K562 (cell line): ENCODE data around the gene NLRP4. TPM values are rescaled to one million over a fixed set of nuclear protein-coding genes. Genes with fewer than 3 reads are reported as not detected.

Experiments used
- ATAC-seq: fragments of 200-7000 bp; cut with Tn5 transposase; 3 replicates; pipeline ENCODE4 v1.9.1; 2020; ENCODE audit warnings: moderate library complexity
- BruUV-seq: library from RNA; stranded (reverse); fragments of 400-500 nt; replicated peaks from 2 replicates; lab custom pipeline; 2021; lab: Mats Ljungman, UMichigan
- CTCF ChIA-PET: fragments of 300-600 bp; formaldehyde crosslinking; extraction: SDS; loops from one replicate; lab custom pipeline; 2021; ENCODE audit warnings: low intra/inter-chr PET ratio; lab: Yijun Ruan, JAX
- POLR2A ChIA-PET: fragments of 300-600, 350-650 bp; sonication (Branson Sonifier 250); formaldehyde crosslinking; extraction: SDS; loops from one replicate; lab custom pipeline; 2021; ENCODE audit warnings: antibody characterized with exemption, inconsistent platforms; lab: Yijun Ruan, JAX
- DNase-seq, 4 experiments: peaks; one replicate each; pipeline versions ENCODE4 v3.0.0 to v3.0.0-alpha.2; 2011 to 2018; ENCODE audit warnings: low spot score in 3 of 4, mixed read lengths in 3 of 4; ENCODE audit errors: extremely low read depth in 1 of 4
- FAIRE-seq: peaks from 2 replicates; lab custom pipeline; 2011; peaks lifted over from hg19 to GRCh38; lab: Jason Lieb, UNC
- H2AFZ ChIP-seq: 2 replicates; pipeline ENCODE4 v1.6.0; 2011; ENCODE audit warnings: low read depth, low read length, control low read depth, inconsistent platforms
- H3K27ac ChIP-seq: fragments of 200-600 bp; 3 replicates; pipeline ENCODE4 v1.8.0; 2011; ENCODE audit warnings: low read depth, mild to moderate bottlenecking, control low read depth, inconsistent platforms, low read length, moderate library complexity, mixed read lengths; ENCODE audit errors: extremely low read depth
- H3K27me3 ChIP-seq, 2 experiments: fragments of 300-600 bp in 1 of 2; 2 replicates in 1 of 2; 3 replicates in 1 of 2; pipeline versions ENCODE4 v1.6.0 to v1.8.0; 2011; ENCODE audit warnings: inconsistent platforms in 2 of 2, low read length in 2 of 2, mild to moderate bottlenecking in 1 of 2, mixed read lengths in 1 of 2, moderate library complexity in 1 of 2; ENCODE audit not compliant: control insufficient read depth in 2 of 2, insufficient read depth in 2 of 2
- H3K36me3 ChIP-seq: fragments of 300-600 bp; 3 replicates; pipeline ENCODE4 v1.8.0; 2011; ENCODE audit warnings: mild to moderate bottlenecking, low read length, inconsistent platforms; ENCODE audit not compliant: control insufficient read depth, insufficient read depth
- H3K4me1 ChIP-seq, 2 experiments: fragments of 200-600 bp in 1 of 2; replicated peaks in 1 of 2; 2 replicates in 1 of 2; 3 replicates in 1 of 2; pipeline versions ENCODE4 v1.5.1 to v1.8.0; 2011; ENCODE audit warnings: inconsistent platforms in 2 of 2, low read length in 2 of 2, mild to moderate bottlenecking in 1 of 2, mixed read lengths in 1 of 2, moderate library complexity in 1 of 2; ENCODE audit not compliant: control insufficient read depth in 2 of 2, insufficient read depth in 2 of 2
- H3K4me2 ChIP-seq: 2 replicates; pipeline ENCODE4 v1.6.1; 2011; ENCODE audit warnings: low read length, control low read depth, inconsistent platforms, mixed read lengths; ENCODE audit not compliant: insufficient read depth
- H3K4me3 ChIP-seq: fragments of 200-600 bp; sonication (generic), shearing (Covaris generic); 2 replicates; pipeline ENCODE4 v1.5.1; 2016; ENCODE audit warnings: control low read depth, inconsistent platforms
- H3K79me2 ChIP-seq: fragments of 200-600 bp; 3 replicates; pipeline ENCODE4 v1.8.0; 2011; ENCODE audit warnings: low read length, inconsistent platforms; ENCODE audit not compliant: control insufficient read depth, insufficient read depth
- H3K9ac ChIP-seq, 2 experiments: 2 replicates each; pipeline versions ENCODE4 v1.6.0 to v1.6.1; 2011; ENCODE audit warnings: low read depth in 2 of 2, low read length in 2 of 2, control low read depth in 1 of 2, inconsistent platforms in 1 of 2, mild to moderate bottlenecking in 1 of 2, mixed read lengths in 1 of 2; ENCODE audit not compliant: insufficient read depth in 1 of 2
- H3K9me1 ChIP-seq: one replicate; pipeline ENCODE4 v1.6.0; 2011; ENCODE audit warnings: inconsistent platforms, mild to moderate bottlenecking, low read length, moderate library complexity; ENCODE audit not compliant: control insufficient read depth, insufficient read depth
- H3K9me3 ChIP-seq: replicated peaks from 2 replicates; pipeline ENCODE4 v1.5.1; 2011; ENCODE audit warnings: low read depth, low read length, inconsistent platforms; ENCODE audit not compliant: control insufficient read depth, insufficient read depth
- H4K20me1 ChIP-seq: replicated peaks from 2 replicates; pipeline ENCODE4 v1.6.1; 2011; ENCODE audit warnings: low read length, inconsistent platforms, mixed read lengths; ENCODE audit not compliant: control insufficient read depth, insufficient read depth
- BDP1 ChIP-seq: IDR thresholded peaks from 3 replicates; pipeline ENCODE4 v1.6.1; 2011; ENCODE audit not compliant: insufficient read length, insufficient read depth
- HMG20B ChIP-seq: fragments of 250-450 bp; sonication (Bioruptor Pico); IDR thresholded peaks from 2 replicates; pipeline ENCODE4 v1.5.0; 2021; ENCODE audit warnings: mild to moderate bottlenecking
- KAT7 ChIP-seq: sonication (generic); formaldehyde crosslinking; IDR thresholded peaks from 2 replicates; pipeline ENCODE4 v1.8.0; 2022; ENCODE audit warnings: missing genetic modification reagents, mild to moderate bottlenecking, borderline replicate concordance
- KDM5B ChIP-seq: fragments of 200-600 bp; sonication (generic); IDR thresholded peaks from 2 replicates; pipeline ENCODE4 v1.6.1; 2012; ENCODE audit warnings: low read depth, mild to moderate bottlenecking, moderate library complexity, low read length, control low read depth, inconsistent platforms; ENCODE audit not compliant: insufficient replicate concordance
- MAFK ChIP-seq: IDR thresholded peaks from 2 replicates; pipeline ENCODE4 v1.6.1; 2011; ENCODE audit warnings: low read length, improper control_type of control experiment
- PRMT5 ChIP-seq: sonication (generic); formaldehyde crosslinking; IDR thresholded peaks from 2 replicates; pipeline ENCODE4 v1.5.0; 2020; ENCODE audit warnings: missing genetic modification reagents
- TCF7 ChIP-seq: sonication (generic); IDR thresholded peaks from 2 replicates; pipeline ENCODE4 v1.6.1; 2016; ENCODE audit warnings: antibody characterized with exemption, borderline replicate concordance
- U2AF2 ChIP-seq: fragments of 200-400 bp; formaldehyde crosslinking; optimal IDR thresholded peaks from 2 replicates; pipeline ENCODE3; 2017; ENCODE audit warnings: low read depth, mild to moderate bottlenecking, low read length
- ZKSCAN8 ChIP-seq: fragments of 200-800 bp; sonication (Bioruptor generic); IDR thresholded peaks from 2 replicates; pipeline ENCODE4 v1.6.1; 2016; ENCODE audit warnings: missing genetic modification characterization, missing compliant biosample characterization
- ZNF146 ChIP-seq: IDR thresholded peaks from one replicate; pipeline ENCODE4 v1.6.1; 2018; ENCODE audit warnings: missing compliant biosample characterization; ENCODE audit not compliant: unreplicated experiment
- ZNF165 ChIP-seq: fragments of 250-450 bp; sonication (Bioruptor Pico); IDR thresholded peaks from 2 replicates; pipeline ENCODE4 v1.4.0; 2020; ENCODE audit warnings: borderline replicate concordance
- ZNF224 ChIP-seq: sonication (generic); formaldehyde crosslinking; IDR thresholded peaks from 2 replicates; pipeline ENCODE4 v1.8.0; 2022; ENCODE audit warnings: mild to moderate bottlenecking, missing genetic modification reagents
- ZNF239 ChIP-seq: fragments of 250-450 bp; sonication (Bioruptor Pico); IDR thresholded peaks from 2 replicates; pipeline ENCODE4 v1.4.0; 2020; ENCODE audit warnings: mild to moderate bottlenecking
- ZNF75A ChIP-seq: fragments of 450-650 bp; formaldehyde crosslinking; IDR thresholded peaks from 2 replicates; pipeline ENCODE4 v1.4.0; 2020; ENCODE audit warnings: mild to moderate bottlenecking
- ZNF778 ChIP-seq: fragments of 450-650 bp; formaldehyde crosslinking; IDR thresholded peaks from 2 replicates; pipeline ENCODE4 v1.4.0; 2020; ENCODE audit warnings: mild to moderate bottlenecking, moderate library complexity
- WGBS: fragments of 100-300 bp; shearing (Covaris generic); methylation state at CpG from one replicate; pipeline ENCODE4 v1.1.6; 2016; ENCODE audit warnings: low coverage, mixed read lengths; ENCODE audit not compliant: insufficient coverage; ENCODE audit errors: missing lambda C conversion rate; 5-methylcytosine and 5-hydroxymethylcytosine counted together
- in situ Hi-C: fragments of 300-500 bp; cut with MboI; formaldehyde crosslinking; loops from 4 replicates; pipeline ENCODE4 v1.15.0; 2018; ENCODE audit warnings: inconsistent platforms, mixed read lengths
- intact Hi-C: fragments of 100-400 bp; cut with micrococcal nuclease; formaldehyde crosslinking; loops from 2 replicates; pipeline ENCODE4 v1.14.2; 2022
- polyA plus RNA-seq, 8 experiments: library from polyadenylated mRNA; depleted of rRNA in 4 of 8; stranded (reverse) in 5 of 8; unstranded in 3 of 8; fragments of >200 nt; fragmentation: Nextera tagmentation in 2 of 8; fragmentation: Illumina TruSeq in 1 of 8; extraction: Ambion mirVana in 2 of 8; extraction: Trizol in 1 of 8; gene quantifications; 2 replicates each; pipeline versions ENCODE4 v1.2.1 to v1.2.3, GENCODE V29; 2011 to 2014; ENCODE audit warnings: inconsistent platforms in 1 of 8, missing spikeins in 1 of 8
- total RNA-seq, 7 experiments: library from RNA; depleted of rRNA in 6 of 7; stranded (reverse); fragments of >200 nt in 6 of 7; fragmentation: Illumina TruSeq in 2 of 7; extraction: Trizol in 2 of 7; gene quantifications; 2 replicates each; pipeline versions ENCODE4 v1.2.1 to v1.2.3, GENCODE V29; 2011 to 2021; ENCODE audit warnings: low replicate concordance in 1 of 7
- TF ChIP-seq, protein P1 (sequence below): fragments of 450-650 bp; IDR thresholded peaks from 2 replicates; pipeline ENCODE4 v1.6.1; 2016; ENCODE audit warnings: mild to moderate bottlenecking
- TF ChIP-seq, protein P2 (sequence below): IDR thresholded peaks from 2 replicates; pipeline ENCODE4 v1.6.1; 2016; ENCODE audit warnings: missing genetic modification characterization, missing compliant biosample characterization
- TF ChIP-seq, protein P3 (sequence below): fragments of 250-450 bp; sonication (Bioruptor Pico); IDR thresholded peaks from 2 replicates; pipeline ENCODE4 v1.8.0; 2022; ENCODE audit warnings: inconsistent platforms, mild to moderate bottlenecking, moderate library complexity, borderline replicate concordance

The NLRP4 gene
- total and polyA plus RNA-seq, 9 of the 15 experiments (the other 6 are each of a cell fraction or from before 2014, with no cell fraction given) = 0.03 to 0.14 (median 0.05) TPM; not detected in 3

DNA sequence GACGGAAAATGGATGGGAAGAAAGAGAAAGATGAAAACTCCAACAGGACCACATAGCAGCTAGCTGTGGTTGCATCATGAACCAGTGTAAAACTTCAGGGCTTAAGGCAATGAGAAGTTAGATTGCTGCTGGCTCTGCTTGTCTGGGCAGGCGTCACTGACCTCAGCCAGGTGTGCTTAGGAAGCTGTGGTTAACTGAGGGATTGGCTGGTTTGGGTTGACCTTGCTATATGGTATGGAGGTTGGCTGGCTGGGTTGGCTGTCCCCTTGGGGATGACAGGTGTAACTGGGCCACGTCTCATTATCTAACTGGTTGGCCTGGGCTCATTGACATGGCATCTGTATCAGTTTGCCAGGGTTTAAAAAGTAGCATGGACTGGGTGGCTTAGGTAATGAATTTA, 40.9 kb downstream of the NLRP4 start:
- no TSS peak for BruUV-seq
- POLR2A ChIA-PET = no interaction called here
- no peaks in the 10 kb centered on the region for H3K9me3 ChIP-seq
- no peaks in the 10 kb centered on the region for H3K79me2 ChIP-seq
- no peak overlapping the region for H3K4me3 ChIP-seq
- no peaks in the 10 kb centered on the region for H3K36me3 ChIP-seq
- intact Hi-C loops (no loop called here), in situ Hi-C loops (no loop called here)
- H3K4me1 ChIP-seq = no peaks in the 10 kb centered on the region
- no peak overlapping the region for H3K27ac ChIP-seq
- H3K27me3 ChIP-seq = peaks cover 0 to 21% of the 10 kb centered on the region in 2 experiments; a peak in 1 of 5 replicates
- H3K9ac ChIP-seq = no peak overlapping the region
- no peaks in the 10 kb centered on the region for H4K20me1 ChIP-seq
- WGBS = 3% methylated on average over 3 of the region's 3 CpGs
- FAIRE-seq (no peak), DNase-seq (no peak), ATAC-seq (no peak)
- no peak overlapping the region for H2AFZ ChIP-seq
- no peak overlapping the region for H3K4me2 ChIP-seq
- TF ChIP-seq KDM5B (no peak), KAT7 (CRISPR knock-in tag) (no peak), ZNF224 (no peak), ZNF75A (CRISPR knock-in tag) (no peak), ZNF239 (no peak), MAFK (no peak), PRMT5 (CRISPR knock-in tag) (no peak), TCF7 (no peak), BDP1 (no peak), ZNF778 (CRISPR knock-in tag) (no peak), ZNF165 (CRISPR knock-in tag) (no peak), HMG20B (CRISPR knock-in tag) (no peak), U2AF2 (no peak), ZKSCAN8 (no peak), ZNF146 (no peak)
- TF ChIP-seq, protein P1, sequence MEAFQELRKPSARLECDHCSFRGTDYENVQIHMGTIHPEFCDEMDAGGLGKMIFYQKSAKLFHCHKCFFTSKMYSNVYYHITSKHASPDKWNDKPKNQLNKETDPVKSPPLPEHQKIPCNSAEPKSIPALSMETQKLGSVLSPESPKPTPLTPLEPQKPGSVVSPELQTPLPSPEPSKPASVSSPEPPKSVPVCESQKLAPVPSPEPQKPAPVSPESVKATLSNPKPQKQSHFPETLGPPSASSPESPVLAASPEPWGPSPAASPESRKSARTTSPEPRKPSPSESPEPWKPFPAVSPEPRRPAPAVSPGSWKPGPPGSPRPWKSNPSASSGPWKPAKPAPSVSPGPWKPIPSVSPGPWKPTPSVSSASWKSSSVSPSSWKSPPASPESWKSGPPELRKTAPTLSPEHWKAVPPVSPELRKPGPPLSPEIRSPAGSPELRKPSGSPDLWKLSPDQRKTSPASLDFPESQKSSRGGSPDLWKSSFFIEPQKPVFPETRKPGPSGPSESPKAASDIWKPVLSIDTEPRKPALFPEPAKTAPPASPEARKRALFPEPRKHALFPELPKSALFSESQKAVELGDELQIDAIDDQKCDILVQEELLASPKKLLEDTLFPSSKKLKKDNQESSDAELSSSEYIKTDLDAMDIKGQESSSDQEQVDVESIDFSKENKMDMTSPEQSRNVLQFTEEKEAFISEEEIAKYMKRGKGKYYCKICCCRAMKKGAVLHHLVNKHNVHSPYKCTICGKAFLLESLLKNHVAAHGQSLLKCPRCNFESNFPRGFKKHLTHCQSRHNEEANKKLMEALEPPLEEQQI = no peak
- TF ChIP-seq, protein P2, sequence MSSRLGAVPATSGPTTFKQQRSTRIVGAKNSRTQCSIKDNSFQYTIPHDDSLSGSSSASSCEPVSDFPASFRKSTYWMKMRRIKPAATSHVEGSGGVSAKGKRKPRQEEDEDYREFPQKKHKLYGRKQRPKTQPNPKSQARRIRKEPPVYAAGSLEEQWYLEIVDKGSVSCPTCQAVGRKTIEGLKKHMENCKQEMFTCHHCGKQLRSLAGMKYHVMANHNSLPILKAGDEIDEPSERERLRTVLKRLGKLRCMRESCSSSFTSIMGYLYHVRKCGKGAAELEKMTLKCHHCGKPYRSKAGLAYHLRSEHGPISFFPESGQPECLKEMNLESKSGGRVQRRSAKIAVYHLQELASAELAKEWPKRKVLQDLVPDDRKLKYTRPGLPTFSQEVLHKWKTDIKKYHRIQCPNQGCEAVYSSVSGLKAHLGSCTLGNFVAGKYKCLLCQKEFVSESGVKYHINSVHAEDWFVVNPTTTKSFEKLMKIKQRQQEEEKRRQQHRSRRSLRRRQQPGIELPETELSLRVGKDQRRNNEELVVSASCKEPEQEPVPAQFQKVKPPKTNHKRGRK (tag) = no peak
- TF ChIP-seq, protein P3, sequence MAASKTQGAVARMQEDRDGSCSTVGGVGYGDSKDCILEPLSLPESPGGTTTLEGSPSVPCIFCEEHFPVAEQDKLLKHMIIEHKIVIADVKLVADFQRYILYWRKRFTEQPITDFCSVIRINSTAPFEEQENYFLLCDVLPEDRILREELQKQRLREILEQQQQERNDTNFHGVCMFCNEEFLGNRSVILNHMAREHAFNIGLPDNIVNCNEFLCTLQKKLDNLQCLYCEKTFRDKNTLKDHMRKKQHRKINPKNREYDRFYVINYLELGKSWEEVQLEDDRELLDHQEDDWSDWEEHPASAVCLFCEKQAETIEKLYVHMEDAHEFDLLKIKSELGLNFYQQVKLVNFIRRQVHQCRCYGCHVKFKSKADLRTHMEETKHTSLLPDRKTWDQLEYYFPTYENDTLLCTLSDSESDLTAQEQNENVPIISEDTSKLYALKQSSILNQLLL (CRISPR knock-in tag) = no peak
- CTCF ChIA-PET = no interaction called here
- no peaks in the 10 kb centered on the region for H3K9me1 ChIP-seq
